OCI-LY3 (cell line): Measurements from ENCODE around the gene C6orf15.

Experiments used
- CTCF ChIP-seq: fragments of 200-600, 300-600 bp; sonication (generic); IDR thresholded peaks from 2 replicates; pipeline ENCODE4 v1.5.1; 2014; ENCODE audit warnings: antibody characterized with exemption, low read length, low read depth
- EZH2phosphoT487 ChIP-seq: fragments of 200-600 bp; shearing (Covaris generic); IDR thresholded peaks from 2 replicates; pipeline ENCODE4 v1.6.1; 2018; ENCODE audit warnings: antibody characterized with exemption, mixed run types, low read depth

GRCh38 chr6:31107052-31107451, 5.3 kb downstream of the C6orf15 start:
- TF ChIP-seq CTCF (no peak), EZH2phosphoT487 (no peak)
